ENCODE data around the gene PPFIA1. TPM values are rescaled to one million over a fixed set of nuclear protein-coding genes. Genes with fewer than 3 reads are reported as not detected.

Gene PPFIA1
- polyA plus RNA-seq, 2 donors, result 13.0 to 14.8 TPM

DNA sequence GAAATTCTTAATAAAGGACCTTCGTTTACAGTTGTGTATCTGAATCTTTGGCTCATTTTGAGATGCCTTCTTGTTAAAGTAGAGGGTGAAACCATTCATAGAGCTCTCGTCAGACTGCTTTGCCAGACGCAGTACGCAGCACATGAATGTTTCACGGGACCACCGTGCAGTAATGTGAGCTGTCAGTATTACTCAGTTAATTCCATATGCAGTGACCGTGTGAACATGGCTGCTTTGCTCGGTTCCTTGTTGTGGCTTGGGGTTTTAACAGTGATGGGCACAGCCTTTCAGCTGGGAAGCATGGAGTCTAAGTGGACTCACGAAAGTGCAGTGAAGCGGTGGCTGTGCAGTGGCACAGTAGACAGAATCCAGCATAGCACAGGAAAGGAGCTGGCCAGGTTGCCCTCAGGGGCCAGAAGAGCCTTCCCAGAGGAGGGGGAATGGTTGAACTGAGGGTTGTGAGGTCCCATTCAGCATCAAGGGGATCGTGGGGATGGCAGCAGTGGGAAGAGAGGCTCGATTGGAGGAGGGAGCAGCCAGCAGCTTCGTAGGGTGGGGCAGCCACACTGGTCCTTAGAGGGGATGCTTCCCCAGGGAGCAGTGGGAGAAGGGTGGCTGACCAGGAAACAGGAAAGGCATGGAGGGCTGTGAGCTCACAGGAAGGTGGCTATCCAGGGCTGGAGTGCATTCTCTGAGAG, 31.4 kb downstream of the PPFIA1 start:
- H3K4me3 ChIP-seq (ENCODE audit: low read depth in 1 of 2, low read length in 2 of 2), result no peak overlapping the region
- H3K36me3 ChIP-seq (ENCODE audit: control insufficient read depth in 2 of 2, insufficient read depth in 2 of 2, low read length in 1 of 2), result peaks cover 4 to 8% of the 10 kb centered on the region in 2 donors
- H3K27ac ChIP-seq (ENCODE audit: low read depth in 2 of 2, low read length in 1 of 2), result no peak overlapping the region
- H3K9me3 ChIP-seq (ENCODE audit: control insufficient read depth in 2 of 2, insufficient read depth in 1 of 2, low read depth in 1 of 2, low read length in 1 of 2), result no peaks in the 10 kb centered on the region
- H3K4me1 ChIP-seq (ENCODE audit: control insufficient read depth in 2 of 2, insufficient read depth in 2 of 2, low read length in 1 of 2), result peaks cover 4 to 7% of the 10 kb centered on the region in 2 donors
- no peaks in the 10 kb centered on the region for H3K27me3 ChIP-seq (ENCODE audit: control insufficient read depth in 1 of 2, insufficient read depth in 2 of 2, low read length in 2 of 2)
- 93% methylated on average over 13 of the region's 13 CpGs for WGBS, 2 donors

GRCh38 chr11:70302419-70302752, 31.9 kb downstream of the PPFIA1 start:
- Histone ChIP-seq H3K9me3 (ENCODE audit: control insufficient read depth in 2 of 2, insufficient read depth in 1 of 2, low read depth in 1 of 2, low read length in 1 of 2) (no peaks in the 10 kb centered on the region), H3K4me3 (ENCODE audit: low read depth in 1 of 2, low read length in 2 of 2) (no peak overlapping the region), H3K4me1 (ENCODE audit: control insufficient read depth in 2 of 2, insufficient read depth in 2 of 2, low read length in 1 of 2) (peaks cover 4 to 7% of the 10 kb centered on the region in 2 donors), H3K27ac (ENCODE audit: low read depth in 2 of 2, low read length in 1 of 2) (no peak overlapping the region), H3K27me3 (ENCODE audit: control insufficient read depth in 1 of 2, insufficient read depth in 2 of 2, low read length in 2 of 2) (no peaks in the 10 kb centered on the region), H3K36me3 (ENCODE audit: control insufficient read depth in 2 of 2, insufficient read depth in 2 of 2, low read length in 1 of 2) (peaks cover 4 to 8% of the 10 kb centered on the region in 2 donors)
- 84 to 91% methylated on average over 7 of the region's 7 CpGs for WGBS, 2 donors

- Histone ChIP-seq H3K36me3 (ENCODE audit: control insufficient read depth in 2 of 2, insufficient read depth in 2 of 2, low read length in 1 of 2) (peaks cover 0 to 8% of the 10 kb centered on the region in 2 donors), H3K9me3 (ENCODE audit: control insufficient read depth in 2 of 2, insufficient read depth in 1 of 2, low read depth in 1 of 2, low read length in 1 of 2) (no peaks in the 10 kb centered on the region), H3K27ac (ENCODE audit: low read depth in 2 of 2, low read length in 1 of 2) (no peak overlapping the region), H3K4me3 (ENCODE audit: low read depth in 1 of 2, low read length in 2 of 2) (no peak overlapping the region), H3K4me1 (ENCODE audit: control insufficient read depth in 2 of 2, insufficient read depth in 2 of 2, low read length in 1 of 2) (peaks cover 4 to 7% of the 10 kb centered on the region in 2 donors), H3K27me3 (ENCODE audit: control insufficient read depth in 1 of 2, insufficient read depth in 2 of 2, low read length in 2 of 2) (no peaks in the 10 kb centered on the region)
- 40 to 51% methylated on average over 13 of the region's 13 CpGs for WGBS, 2 donors
These were observed 32.6 kb downstream of the PPFIA1 start for GRCh38 chr11:70303070-70303469.

GRCh38 chr11:70304208-70304603, 33.7 kb downstream of the PPFIA1 start:
- H3K9me3 ChIP-seq (ENCODE audit: control insufficient read depth in 2 of 2, insufficient read depth in 1 of 2, low read depth in 1 of 2, low read length in 1 of 2), result no peaks in the 10 kb centered on the region
- H3K27me3 ChIP-seq (ENCODE audit: control insufficient read depth in 1 of 2, insufficient read depth in 2 of 2, low read length in 2 of 2), result no peaks in the 10 kb centered on the region
- H3K4me3 ChIP-seq (ENCODE audit: low read depth in 1 of 2, low read length in 2 of 2), result no peak overlapping the region
- H3K4me1 ChIP-seq (ENCODE audit: control insufficient read depth in 2 of 2, insufficient read depth in 2 of 2, low read length in 1 of 2), result peaks cover 4 to 7% of the 10 kb centered on the region in 2 donors
- 89 to 94% methylated on average over 2 of the region's 2 CpGs for whole genome bisulfite sequencing, 2 donors
- H3K27ac ChIP-seq (ENCODE audit: low read depth in 2 of 2, low read length in 1 of 2), result no peak overlapping the region
- H3K36me3 ChIP-seq (ENCODE audit: control insufficient read depth in 2 of 2, insufficient read depth in 2 of 2, low read length in 1 of 2), result peaks cover 0 to 8% of the 10 kb centered on the region in 2 donors

GRCh38 chr11:70305501-70305900, 35.0 kb downstream of the PPFIA1 start:
- Histone ChIP-seq H3K27ac (ENCODE audit: low read depth in 2 of 2, low read length in 1 of 2) (no peak overlapping the region), H3K9me3 (ENCODE audit: control insufficient read depth in 2 of 2, insufficient read depth in 1 of 2, low read depth in 1 of 2, low read length in 1 of 2) (no peaks in the 10 kb centered on the region), H3K36me3 (ENCODE audit: control insufficient read depth in 2 of 2, insufficient read depth in 2 of 2, low read length in 1 of 2) (peaks cover 0 to 3% of the 10 kb centered on the region in 2 donors), H3K27me3 (ENCODE audit: control insufficient read depth in 1 of 2, insufficient read depth in 2 of 2, low read length in 2 of 2) (no peaks in the 10 kb centered on the region), H3K4me3 (ENCODE audit: low read depth in 1 of 2, low read length in 2 of 2) (no peak overlapping the region), H3K4me1 (ENCODE audit: control insufficient read depth in 2 of 2, insufficient read depth in 2 of 2, low read length in 1 of 2) (peaks cover 4 to 7% of the 10 kb centered on the region in 2 donors)
- WGBS, 2 donors, result 92 to 93% methylated on average over 3 of the region's 3 CpGs

DNA sequence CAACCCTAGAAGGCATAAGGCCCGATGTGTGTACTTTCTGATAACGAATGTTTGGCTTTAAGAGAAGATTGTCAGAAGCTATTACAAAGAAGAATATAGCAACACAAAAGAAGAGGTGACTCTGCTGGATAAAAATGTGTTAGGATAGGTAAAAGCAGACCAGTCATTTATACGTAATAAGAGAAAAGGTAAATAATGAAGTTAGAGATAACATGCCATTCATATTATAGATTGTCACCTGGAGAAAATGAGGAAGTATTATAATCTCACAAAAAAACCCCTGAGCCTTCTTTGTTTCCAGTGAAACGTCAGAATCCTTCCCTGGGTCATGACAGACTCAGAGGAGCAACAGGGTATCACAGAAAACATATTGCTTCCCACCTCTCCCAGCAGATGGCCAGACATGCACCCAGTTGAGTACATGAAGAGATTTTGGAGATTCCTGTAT, 36.1 kb downstream of the PPFIA1 start:
- Histone ChIP-seq H3K4me3 (ENCODE audit: low read depth in 1 of 2, low read length in 2 of 2) (no peak overlapping the region), H3K9me3 (ENCODE audit: control insufficient read depth in 2 of 2, insufficient read depth in 1 of 2, low read depth in 1 of 2, low read length in 1 of 2) (no peaks in the 10 kb centered on the region), H3K36me3 (ENCODE audit: control insufficient read depth in 2 of 2, insufficient read depth in 2 of 2, low read length in 1 of 2) (peaks cover 0 to 3% of the 10 kb centered on the region in 2 donors), H3K4me1 (ENCODE audit: control insufficient read depth in 2 of 2, insufficient read depth in 2 of 2, low read length in 1 of 2) (peaks cover 4 to 7% of the 10 kb centered on the region in 2 donors), H3K27ac (ENCODE audit: low read depth in 2 of 2, low read length in 1 of 2) (no peak overlapping the region), H3K27me3 (ENCODE audit: control insufficient read depth in 1 of 2, insufficient read depth in 2 of 2, low read length in 2 of 2) (no peaks in the 10 kb centered on the region)
- 65 to 76% methylated on average over 4 of the region's 4 CpGs for WGBS, 2 donors

DNA sequence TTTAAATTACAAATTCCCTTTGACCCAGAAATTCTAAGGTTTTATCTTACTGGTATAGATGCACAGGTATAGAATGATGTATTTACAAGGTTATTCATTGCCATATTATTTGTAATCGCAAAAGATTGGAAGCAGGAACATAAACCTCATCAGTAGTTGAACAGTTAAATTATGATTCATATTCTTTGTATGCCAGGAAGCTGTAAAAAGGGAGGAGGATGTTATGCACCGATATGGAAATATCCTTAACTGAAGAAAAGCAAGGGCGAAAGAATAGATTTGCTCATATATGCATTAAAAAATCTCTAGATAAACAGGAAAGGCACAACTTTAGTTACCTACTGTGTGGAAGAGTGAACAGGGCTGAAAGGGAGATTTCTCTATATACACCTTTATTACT, 36.7 kb downstream of the PPFIA1 start:
- Histone ChIP-seq H3K27me3 (ENCODE audit: control insufficient read depth in 1 of 2, insufficient read depth in 2 of 2, low read length in 2 of 2) (no peaks in the 10 kb centered on the region), H3K9me3 (ENCODE audit: control insufficient read depth in 2 of 2, insufficient read depth in 1 of 2, low read depth in 1 of 2, low read length in 1 of 2) (no peaks in the 10 kb centered on the region), H3K4me1 (ENCODE audit: control insufficient read depth in 2 of 2, insufficient read depth in 2 of 2, low read length in 1 of 2) (peaks cover 2 to 5% of the 10 kb centered on the region in 2 donors), H3K4me3 (ENCODE audit: low read depth in 1 of 2, low read length in 2 of 2) (no peak overlapping the region), H3K36me3 (ENCODE audit: control insufficient read depth in 2 of 2, insufficient read depth in 2 of 2, low read length in 1 of 2) (peaks cover 0 to 3% of the 10 kb centered on the region in 2 donors), H3K27ac (ENCODE audit: low read depth in 2 of 2, low read length in 1 of 2) (no peak overlapping the region)
- WGBS, 2 donors, result 57 to 59% methylated on average over 3 of the region's 3 CpGs

DNA sequence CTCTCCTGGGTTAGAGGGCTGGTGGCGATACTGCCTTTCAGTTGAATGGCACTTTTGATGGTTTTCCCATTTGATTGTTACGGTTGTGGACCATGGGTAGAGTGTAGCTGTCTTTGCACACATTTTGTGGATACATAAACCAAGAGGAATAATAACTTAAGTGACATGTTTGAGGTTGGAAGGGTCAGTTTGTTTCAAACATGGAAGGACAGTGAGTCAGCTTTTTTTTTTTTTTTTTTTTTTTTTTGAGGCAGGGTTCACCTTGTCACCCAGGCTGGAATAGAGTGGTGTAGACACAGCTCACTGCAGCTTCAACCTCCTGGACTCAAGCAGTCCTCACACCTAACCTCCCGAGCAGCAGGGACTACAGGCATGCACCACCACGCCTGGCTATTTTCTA, 41.1 kb downstream of the PPFIA1 start:
- H3K27me3 ChIP-seq (ENCODE audit: control insufficient read depth in 1 of 2, insufficient read depth in 2 of 2, low read length in 2 of 2), result no peaks in the 10 kb centered on the region
- peaks cover 0 to 2% of the 10 kb centered on the region in 2 donors for H3K4me1 ChIP-seq (ENCODE audit: control insufficient read depth in 2 of 2, insufficient read depth in 2 of 2, low read length in 1 of 2)
- peaks cover 0 to 5% of the 10 kb centered on the region in 2 donors for H3K36me3 ChIP-seq (ENCODE audit: control insufficient read depth in 2 of 2, insufficient read depth in 2 of 2, low read length in 1 of 2)
- H3K9me3 ChIP-seq (ENCODE audit: control insufficient read depth in 2 of 2, insufficient read depth in 1 of 2, low read depth in 1 of 2, low read length in 1 of 2), result no peaks in the 10 kb centered on the region
- H3K4me3 ChIP-seq (ENCODE audit: low read depth in 1 of 2, low read length in 2 of 2), result no peak overlapping the region
- 97% methylated on average over 4 of the region's 4 CpGs for WGBS, 2 donors
- H3K27ac ChIP-seq (ENCODE audit: low read depth in 2 of 2, low read length in 1 of 2), result no peak overlapping the region

DNA sequence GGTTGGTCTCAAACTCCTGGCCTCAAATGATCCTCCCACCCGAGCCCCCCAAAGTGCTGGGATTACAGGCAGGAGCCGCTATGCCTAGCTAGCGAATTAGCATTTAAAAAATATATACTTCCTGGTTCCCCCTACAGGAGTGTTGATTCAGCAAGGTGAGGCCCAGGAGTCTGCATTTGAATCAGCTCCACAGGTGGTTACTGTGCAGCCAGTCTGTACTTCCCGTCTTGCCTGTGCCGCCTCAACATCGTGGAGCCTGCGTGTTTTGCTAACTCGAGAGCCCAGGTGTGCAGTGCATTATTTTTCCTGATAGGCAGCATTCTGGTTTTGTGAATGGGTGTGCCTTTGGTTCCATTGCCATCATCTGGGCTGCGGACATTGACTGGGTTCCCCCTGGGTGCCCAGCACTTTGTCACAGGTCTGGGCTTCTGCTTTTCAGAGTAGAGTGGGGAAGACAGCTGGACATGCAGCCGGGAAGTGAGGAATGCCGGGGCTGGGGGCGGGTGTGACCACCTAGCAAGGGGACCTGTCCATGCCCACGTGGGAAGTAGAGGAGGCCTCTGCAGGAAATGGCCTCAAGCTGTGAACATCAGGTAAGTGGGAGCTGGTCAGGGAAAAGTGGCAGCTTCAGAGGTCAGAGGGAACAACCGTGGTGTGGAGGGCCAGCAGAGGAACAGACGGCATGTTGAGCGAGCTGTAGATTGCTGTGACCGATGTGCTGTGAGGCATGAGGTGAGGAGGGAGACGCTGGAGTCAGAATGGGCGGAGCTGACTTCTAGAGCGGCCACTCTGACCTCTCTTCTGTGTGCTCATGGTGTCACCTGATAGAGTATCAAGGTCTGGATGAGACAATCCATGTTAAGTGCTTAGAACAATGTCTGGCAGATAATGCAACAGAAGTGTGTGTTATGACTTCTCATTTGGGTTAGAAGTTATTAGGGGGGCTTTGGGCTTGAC, 42.2 kb downstream of the PPFIA1 start:
- Histone ChIP-seq H3K4me3 (ENCODE audit: low read depth in 1 of 2, low read length in 2 of 2) (no peak overlapping the region), H3K27ac (ENCODE audit: low read depth in 2 of 2, low read length in 1 of 2) (no peak overlapping the region), H3K36me3 (ENCODE audit: control insufficient read depth in 2 of 2, insufficient read depth in 2 of 2, low read length in 1 of 2) (peaks cover 0 to 5% of the 10 kb centered on the region in 2 donors), H3K4me1 (ENCODE audit: control insufficient read depth in 2 of 2, insufficient read depth in 2 of 2, low read length in 1 of 2) (peaks cover 0 to 2% of the 10 kb centered on the region in 2 donors), H3K27me3 (ENCODE audit: control insufficient read depth in 1 of 2, insufficient read depth in 2 of 2, low read length in 2 of 2) (no peaks in the 10 kb centered on the region), H3K9me3 (ENCODE audit: control insufficient read depth in 2 of 2, insufficient read depth in 1 of 2, low read depth in 1 of 2, low read length in 1 of 2) (no peaks in the 10 kb centered on the region)
- 88% methylated on average over 20 of the region's 20 CpGs for WGBS, 2 donors
